Activated naive CD4-positive, alpha-beta T cell treated with Interleukin-2 at 50 U/mL for 16 hours (primary cell): ENCODE measurements around the gene CX3CL1.
A peak's percentile ranks its signal among the peaks of the same experiment; 100 is the strongest.
"Not testable (repeated sequence)": the region's sequence is repeated elsewhere in the genome, so short reads cannot be mapped to it uniquely, and the experiment has no call there.

Source experiments
- DNase-seq: peaks from one replicate; pipeline ENCODE4 v3.0.0-alpha.2; 2020

The CX3CL1 gene

DNA sequence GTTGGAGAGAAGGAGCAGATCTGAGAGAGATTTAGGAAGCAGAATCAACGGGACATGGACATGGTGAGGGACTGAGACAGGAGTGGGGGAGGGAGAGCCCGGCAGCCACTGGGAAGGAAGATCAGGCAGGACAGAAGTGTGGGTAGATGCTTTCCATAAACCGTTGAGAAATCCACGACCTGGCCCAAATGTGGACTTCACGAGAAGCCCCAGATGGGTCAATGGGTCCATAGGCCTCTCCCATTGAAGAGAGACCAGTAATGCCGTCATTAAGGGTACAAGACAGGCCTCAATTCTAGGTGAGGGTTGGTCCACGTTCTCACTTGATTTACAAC is 14.2 kb upstream of the CX3CL1 start:
- DNase-seq = no peak

DNA sequence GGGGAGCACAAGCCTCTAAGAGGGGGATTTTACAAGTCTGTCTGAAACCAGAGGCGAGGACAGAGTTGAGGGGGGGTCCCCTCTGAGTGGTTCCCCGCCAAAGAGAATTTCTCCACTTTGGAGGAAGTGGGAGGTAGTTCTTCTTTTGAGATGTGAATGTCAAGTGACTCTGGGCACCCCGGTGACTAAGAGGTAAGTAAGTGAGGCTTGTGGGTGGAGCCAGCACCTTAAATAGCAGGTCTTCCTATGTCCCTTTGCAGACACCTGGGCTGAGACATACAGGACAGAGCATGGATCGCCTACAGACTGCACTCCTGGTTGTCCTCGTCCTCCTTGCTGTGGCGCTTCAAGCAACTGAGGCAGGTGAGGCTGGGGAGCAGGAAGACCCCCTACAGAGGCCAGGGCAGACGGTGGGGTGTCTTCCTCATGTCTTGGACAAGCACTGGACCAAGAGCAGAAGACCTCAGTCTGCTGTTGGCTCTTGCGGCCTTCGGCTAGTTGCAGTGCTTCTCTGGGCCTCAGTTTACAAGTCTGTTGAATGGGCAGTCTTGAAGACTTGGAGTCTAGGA is 13.7 kb upstream of the CX3CL1 start, which contains the start of gene CCL22:
Gene CCL22 (plus strand): TSS at position 257 of the 569 bp plus-strand sequence. CDS start 34 bp downstream, at position 291.
- DNase-seq = no peak

GRCh38 chr16:57360321-57360935 is 11.9 kb upstream of the CX3CL1 start:
- no peak for DNase-seq

GRCh38 chr16:57361404-57361803 is 10.9 kb upstream of the CX3CL1 start:
- no peak for DNase-seq

DNA sequence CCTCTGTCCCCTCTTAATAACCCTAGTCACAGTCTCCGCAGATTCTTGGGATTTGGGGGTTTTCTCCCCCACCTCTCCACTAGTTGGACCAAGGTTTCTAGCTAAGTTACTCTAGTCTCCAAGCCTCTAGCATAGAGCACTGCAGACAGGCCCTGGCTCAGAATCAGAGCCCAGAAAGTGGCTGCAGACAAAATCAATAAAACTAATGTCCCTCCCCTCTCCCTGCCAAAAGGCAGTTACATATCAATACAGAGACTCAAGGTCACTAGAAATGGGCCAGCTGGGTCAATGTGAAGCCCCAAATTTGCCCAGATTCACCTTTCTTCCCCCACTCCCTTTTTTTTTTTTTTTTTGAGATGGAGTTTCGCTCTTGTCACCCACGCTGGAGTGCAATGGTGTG is 8.1 kb upstream of the CX3CL1 start:
- DNase-seq = no peak

DNA sequence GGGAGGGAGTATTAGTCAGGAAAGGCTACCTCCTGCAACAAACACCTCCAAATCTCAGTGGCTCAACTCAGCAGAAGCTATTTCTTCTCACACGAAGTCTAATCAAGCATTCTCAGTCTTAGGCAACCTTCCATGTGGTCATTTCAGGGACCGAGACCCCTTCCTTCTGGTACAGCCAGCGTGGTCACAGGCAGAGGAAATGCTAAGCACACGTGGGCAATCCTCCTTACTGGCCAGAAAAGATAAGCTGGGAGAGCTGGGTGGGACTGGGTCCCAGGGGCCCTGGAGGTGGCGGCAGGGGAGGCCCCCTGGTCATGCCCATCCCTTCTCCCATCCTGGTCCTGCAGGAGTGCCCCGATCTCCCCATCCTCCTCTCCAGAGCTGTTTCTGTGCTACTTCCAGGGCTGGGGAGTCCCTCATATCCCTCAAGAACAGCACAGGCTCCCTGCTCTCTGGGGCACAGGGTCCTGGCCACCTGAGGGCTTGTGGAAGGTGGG is 5.7 kb upstream of the CX3CL1 start:
- no peak for DNase-seq

DNA sequence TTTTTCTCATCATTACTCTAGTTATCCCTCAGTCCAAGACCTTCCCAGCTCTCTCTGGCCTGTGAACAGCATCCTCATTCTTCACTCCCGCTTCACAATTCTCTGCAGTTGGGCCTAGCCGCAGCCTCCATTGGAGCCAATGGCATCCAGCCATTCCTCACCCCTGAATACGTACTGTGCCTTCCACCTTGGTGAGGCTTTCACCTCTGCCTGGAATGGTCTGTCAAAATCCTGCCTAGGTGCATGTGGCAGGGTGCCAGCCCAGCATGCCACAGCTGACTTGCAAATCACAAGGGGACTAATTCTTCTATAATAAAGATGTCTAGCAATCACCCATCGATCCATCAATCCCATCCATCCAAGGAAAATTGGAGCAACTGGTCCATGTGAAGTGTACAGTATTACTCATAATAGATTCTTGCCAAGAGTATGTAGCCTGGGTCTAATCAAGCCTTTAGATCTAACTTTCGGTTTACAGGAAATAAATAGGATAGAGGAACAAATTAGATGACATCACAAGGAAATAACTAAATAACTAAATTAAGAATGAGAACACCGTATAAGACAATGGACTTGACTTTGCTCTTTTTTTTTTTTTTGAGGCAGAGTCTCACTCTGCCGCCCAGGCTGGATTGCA is 5.1 kb upstream of the CX3CL1 start:
- DNase-seq = no peak

DNA sequence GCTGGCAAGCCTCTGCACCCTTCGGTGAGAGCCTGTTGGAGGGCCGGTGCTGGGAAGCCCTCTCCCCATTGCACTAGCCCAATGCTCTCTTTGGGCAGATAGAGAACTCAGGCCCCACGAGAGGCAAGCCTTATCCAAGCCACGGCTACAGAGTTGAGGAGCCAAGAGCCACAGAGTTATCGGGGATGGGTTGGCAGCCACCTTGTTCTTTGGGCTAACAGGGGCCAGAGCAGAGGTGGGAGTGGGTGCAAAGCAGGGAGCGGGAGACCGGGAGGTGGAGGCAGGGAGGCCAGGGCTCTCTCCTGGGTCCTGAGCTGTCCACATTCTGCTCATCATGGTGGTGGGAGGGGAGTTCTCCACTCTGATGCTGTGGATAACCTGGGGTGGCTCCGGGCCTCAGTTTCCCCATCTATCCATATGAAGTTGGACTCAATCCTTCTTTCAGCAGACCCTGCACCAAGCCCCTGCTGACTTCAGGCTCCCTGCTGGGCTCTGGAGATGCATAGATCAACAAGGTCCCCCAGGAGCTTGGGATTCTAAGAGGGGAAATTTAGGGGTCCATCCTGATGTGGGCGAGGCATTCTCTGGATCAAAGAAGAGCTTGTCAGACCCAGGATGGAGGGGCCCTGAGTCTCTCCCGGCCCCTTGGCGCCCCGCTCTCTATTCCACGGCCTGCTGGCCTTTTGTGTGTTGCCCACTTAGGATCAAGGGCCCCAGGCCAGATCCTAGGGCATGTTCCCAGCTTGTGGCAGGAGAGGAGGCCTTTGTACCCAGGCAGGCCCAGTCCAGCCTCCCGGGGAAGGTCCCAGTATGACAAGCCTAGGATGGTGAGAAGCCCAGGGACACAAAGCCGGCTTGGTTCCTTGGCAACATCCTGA is 557 bp upstream of the CX3CL1 start:
- no peak for DNase-seq

DNA sequence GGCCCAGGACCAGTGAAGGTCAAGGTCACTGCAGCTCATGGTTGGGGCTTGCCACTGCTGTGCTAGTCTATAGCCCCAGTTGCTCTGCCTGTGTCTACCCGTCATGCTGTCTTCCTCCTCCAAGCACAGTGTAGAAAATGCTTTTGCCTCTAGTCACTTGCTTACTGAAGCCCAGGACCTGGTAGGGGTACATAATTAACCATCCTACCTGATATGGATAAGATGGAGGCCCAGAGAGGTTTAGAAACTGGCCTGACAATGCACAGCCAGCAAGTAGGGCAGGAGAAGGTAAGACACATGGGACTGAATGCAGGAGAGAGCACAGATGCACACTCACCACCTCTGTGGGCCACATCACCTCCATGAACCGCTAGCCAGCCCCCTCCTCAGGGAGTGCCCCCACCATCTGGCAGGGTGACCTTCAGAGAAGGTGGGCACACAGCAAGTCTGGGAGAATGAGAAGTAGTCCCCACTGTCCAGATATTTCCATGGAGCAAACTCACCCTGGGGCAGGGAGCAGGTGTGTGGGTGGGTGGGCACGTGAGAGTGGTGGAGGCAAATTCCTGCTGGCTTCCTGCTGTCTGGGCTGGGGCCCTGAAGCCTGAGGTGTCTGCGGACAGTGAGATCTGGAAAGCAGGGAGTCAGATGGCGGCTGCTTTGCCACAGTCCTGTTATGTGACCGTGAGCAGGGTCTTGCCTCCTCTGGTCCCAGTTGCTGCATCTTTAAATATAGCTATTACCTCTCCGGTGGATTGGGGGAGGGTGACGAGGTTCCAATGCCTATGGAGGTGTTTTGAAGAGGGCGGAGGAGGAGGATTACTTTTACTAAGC is 1.0 kb downstream of the CX3CL1 start:
- DNase-seq = no peak

- peak; percentile 11 for DNase-seq
Observed at GRCh38 chr16:57374067-57374534, 1.8 kb downstream of the CX3CL1 start.

DNA sequence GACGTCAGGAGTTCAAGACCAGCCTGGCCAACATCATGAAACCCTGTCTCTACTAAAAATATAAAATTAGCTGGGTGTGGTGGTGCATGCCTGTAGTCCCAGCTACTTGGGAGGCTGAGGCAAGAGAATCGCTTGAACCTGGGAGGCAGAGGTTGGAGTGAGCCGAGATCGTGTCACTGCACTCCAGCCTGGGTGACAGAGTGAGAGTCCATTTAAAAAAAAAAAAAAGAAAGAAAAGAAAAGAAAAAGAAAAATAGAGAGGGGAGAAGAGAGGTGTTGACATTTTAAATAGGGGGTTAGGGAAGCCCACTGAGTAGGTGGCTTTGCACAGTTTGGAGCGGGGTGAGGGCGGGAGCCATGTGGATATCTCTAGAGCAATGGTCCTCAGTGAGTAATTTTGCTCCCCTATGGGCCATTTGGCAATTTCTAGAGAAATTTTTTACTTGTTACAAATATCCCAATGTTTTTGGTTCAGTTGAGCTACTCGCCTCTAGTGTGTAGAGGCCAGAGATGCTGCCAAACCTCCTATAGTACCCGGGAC is 2.7 kb downstream of the CX3CL1 start:
- not testable (repeated sequence) for DNase-seq

DNA sequence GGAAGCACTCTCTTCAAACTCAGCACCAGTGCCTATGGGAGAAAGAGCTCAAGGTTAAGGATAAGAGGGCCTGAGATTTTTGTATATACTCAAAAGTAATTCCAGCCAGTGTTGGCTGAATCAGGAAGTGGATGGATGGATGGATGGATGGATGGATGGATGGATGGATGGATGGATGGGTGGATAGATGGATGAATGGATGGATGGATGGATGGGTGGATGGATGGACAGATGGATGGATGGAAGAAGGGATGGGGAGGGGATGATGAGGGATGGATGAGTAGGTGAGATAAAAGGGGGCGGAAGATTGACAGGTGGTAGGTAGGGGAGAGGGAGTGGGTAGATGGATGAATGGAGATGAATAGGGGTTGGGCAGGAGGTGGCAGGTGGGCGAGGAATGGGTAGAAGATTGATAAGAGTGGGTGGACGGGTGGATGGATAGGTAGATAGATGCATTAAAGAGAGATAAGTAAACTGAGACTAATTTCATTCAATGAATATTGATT is 4.1 kb downstream of the CX3CL1 start:
- DNase-seq = no peak

DNA sequence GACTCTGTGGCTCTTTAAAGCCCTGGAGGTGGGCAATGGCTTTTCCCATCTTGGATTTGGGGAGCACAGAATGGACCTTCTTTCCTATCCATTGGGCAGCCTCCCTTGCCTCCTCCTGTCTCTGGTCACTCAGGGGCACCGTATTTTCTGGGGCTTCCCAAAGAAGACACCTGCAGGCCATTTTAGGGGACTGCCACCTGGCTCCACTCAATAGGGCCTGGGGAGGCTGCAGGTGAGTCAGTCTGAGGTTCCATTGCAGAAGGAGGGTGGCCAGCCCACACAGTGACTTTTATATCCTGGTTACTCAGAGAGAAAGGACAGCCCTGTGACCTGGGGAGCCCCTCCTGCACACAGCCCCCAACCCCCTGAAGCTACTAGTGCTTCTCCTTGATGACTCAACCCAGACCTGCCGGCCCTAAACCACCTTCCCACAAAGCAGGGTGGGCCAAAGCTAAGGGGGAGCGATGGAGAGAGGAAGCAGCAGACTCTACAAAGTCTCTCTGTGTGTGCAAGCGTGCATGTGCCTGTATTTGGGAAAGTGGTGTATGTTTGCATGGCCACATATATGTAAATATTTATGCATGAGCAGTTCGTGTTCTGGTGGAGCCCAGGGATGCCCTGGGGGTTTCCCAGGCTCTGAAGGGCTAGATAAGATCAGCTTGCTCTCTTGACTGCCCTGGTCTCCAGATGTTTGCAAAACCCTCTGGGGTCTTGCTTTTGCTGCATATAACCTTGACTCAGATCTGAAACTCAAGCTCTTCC is 5.0 kb downstream of the CX3CL1 start:
- peak; percentile 24 for DNase-seq

DNA sequence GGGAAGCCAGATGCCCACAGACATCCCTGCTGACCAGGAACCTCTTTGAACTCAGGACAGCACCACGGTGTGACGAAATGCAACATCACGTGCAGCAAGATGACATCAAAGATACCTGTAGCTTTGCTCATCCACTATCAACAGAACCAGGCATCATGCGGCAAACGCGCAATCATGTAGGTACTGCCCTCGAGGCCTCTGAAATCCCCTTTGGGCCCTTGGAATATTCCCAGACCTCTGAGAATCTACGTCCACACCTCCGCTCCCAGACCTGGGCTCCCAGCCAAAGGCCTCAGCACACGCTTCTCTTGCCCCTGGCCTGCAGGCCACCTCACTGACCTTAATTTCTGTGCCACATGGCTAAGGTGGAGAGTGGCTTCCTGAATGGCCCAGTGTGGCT is 7.3 kb downstream of the CX3CL1 start:
- DNase-seq = no peak

DNA sequence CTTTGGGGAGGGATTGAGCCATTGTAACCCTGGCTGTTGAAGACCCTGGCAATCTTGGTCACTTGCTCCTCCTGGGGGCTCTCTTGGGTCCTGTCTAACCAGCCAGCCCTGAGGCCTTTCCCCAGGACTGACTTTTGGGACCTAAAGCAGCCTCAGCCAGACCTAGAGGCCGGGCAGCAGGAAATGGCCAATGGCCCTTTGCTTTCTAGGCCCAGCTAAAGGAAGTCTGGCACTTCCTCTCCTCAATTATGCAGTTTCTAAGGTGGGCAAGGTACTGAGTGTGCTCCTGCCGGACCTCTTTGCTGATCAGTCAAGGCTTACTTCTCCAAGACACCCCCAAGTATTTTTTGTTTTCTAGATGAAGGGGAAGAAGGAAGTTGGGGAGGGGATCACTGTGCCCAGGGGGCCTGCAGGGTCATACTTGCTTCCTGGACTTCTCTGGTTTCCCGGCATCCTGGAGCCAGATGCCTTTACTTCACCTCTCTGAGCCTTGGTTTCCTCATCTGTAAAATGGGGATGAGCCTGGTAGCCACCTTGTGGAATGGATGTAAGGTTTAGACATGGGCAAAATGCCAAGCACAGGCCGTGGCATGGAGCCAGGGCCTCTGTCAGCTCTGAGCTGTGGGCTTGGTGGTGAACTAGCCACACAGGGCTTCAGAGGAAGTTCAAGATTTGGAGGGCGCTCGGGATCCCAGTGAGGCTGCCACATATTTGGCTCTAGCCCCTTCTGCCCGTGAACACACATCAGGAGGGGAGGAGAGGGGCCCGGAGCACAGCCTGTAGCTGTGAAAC is 8.6 kb downstream of the CX3CL1 start:
- peak; percentile 3 for DNase-seq

DNA sequence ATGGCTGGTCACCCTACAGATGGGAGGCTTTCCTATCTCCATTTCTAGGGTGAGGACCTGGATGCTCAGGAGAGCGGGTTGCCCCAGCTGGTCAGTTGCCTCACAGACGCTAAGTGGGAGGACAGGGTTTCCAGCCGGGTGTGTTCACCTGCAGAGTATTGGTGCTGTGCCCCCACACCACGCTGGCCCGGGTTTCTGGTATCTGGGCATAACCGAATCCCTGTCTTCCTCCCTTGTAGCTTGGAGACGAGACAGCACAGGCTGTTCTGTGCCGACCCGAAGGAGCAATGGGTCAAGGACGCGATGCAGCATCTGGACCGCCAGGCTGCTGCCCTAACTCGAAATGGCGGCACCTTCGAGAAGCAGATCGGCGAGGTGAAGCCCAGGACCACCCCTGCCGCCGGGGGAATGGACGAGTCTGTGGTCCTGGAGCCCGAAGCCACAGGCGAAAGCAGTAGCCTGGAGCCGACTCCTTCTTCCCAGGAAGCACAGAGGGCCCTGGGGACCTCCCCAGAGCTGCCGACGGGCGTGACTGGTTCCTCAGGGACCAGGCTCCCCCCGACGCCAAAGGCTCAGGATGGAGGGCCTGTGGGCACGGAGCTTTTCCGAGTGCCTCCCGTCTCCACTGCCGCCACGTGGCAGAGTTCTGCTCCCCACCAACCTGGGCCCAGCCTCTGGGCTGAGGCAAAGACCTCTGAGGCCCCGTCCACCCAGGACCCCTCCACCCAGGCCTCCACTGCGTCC is 9.7 kb downstream of the CX3CL1 start:
- DNase-seq = no peak

DNA sequence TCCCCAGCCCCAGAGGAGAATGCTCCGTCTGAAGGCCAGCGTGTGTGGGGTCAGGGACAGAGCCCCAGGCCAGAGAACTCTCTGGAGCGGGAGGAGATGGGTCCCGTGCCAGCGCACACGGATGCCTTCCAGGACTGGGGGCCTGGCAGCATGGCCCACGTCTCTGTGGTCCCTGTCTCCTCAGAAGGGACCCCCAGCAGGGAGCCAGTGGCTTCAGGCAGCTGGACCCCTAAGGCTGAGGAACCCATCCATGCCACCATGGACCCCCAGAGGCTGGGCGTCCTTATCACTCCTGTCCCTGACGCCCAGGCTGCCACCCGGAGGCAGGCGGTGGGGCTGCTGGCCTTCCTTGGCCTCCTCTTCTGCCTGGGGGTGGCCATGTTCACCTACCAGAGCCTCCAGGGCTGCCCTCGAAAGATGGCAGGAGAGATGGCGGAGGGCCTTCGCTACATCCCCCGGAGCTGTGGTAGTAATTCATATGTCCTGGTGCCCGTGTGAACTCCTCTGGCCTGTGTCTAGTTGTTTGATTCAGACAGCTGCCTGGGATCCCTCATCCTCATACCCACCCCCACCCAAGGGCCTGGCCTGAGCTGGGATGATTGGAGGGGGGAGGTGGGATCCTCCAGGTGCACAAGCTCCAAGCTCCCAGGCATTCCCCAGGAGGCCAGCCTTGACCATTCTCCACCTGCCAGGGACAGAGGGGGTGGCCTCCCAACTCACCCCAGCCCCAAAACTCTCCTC is 10.4 kb downstream of the CX3CL1 start:
- DNase-seq = no peak
